ENCODE data around the gene CHRDL1. TPM values are rescaled to one million over a fixed set of nuclear protein-coding genes. Genes with fewer than 3 reads are reported as not detected.
"Not testable (repeated sequence)": the region's sequence is repeated elsewhere in the genome, so short reads cannot be mapped to it uniquely, and the experiment has no call there.

CHRDL1 gene
- total RNA-seq (2012; rRNA removed) = 4.6 and 8.3 TPM in 2 replicates

- no peaks in the 10 kb centered on the region for H3K36me3 ChIP-seq (ENCODE audit: insufficient read depth, low read length)
- H3K4me1 ChIP-seq (ENCODE audit: control insufficient read depth, insufficient read depth, low read length) = no peaks in the 10 kb centered on the region
- peak within 1 kb of the TSS; percentile 20 for H3K4me2 ChIP-seq (ENCODE audit: low read length)
- H3K9me3 ChIP-seq (replicated peaks; ENCODE audit: low read length) = no peaks in the 10 kb centered on the region
- no peak within 1 kb of the TSS for H3K9ac ChIP-seq (ENCODE audit: low read depth, low read length)
- H3K27me3 ChIP-seq (ENCODE audit: control insufficient read depth, insufficient read depth, low read length) = peaks cover 55% of the 10 kb centered on the region
- H3K4me3 ChIP-seq (ENCODE audit: low read length) = no peak within 1 kb of the TSS
These were observed at the start of gene CHRDL1 for GRCh38 chrX:110795645-110796406. CHRDL1 (minus strand) TSS chrX:110795817; CDS start chrX:110792181, 3,636 bp downstream.

GRCh38 chrX:110836982-110837381 lies 41.4 kb upstream of the CHRDL1 start:
- no peak overlapping the region for H3K9ac ChIP-seq (ENCODE audit: low read depth, low read length)
- no peaks in the 10 kb centered on the region for H3K36me3 ChIP-seq (ENCODE audit: insufficient read depth, low read length)
- H3K9me3 ChIP-seq (replicated peaks; ENCODE audit: low read length) = no peaks in the 10 kb centered on the region
- peaks cover 46% of the 10 kb centered on the region for H3K27me3 ChIP-seq (ENCODE audit: control insufficient read depth, insufficient read depth, low read length)
- H3K4me1 ChIP-seq (ENCODE audit: control insufficient read depth, insufficient read depth, low read length) = no peaks in the 10 kb centered on the region
- no peak overlapping the region for H3K4me3 ChIP-seq (ENCODE audit: low read length)
- no peak overlapping the region for H3K4me2 ChIP-seq (ENCODE audit: low read length)

- Histone ChIP-seq H3K4me2 (ENCODE audit: low read length) (no peak overlapping the region), H3K36me3 (ENCODE audit: insufficient read depth, low read length) (no peaks in the 10 kb centered on the region), H3K9me3 (replicated peaks; ENCODE audit: low read length) (no peaks in the 10 kb centered on the region), H3K4me3 (ENCODE audit: low read length) (no peak overlapping the region), H3K4me1 (ENCODE audit: control insufficient read depth, insufficient read depth, low read length) (no peaks in the 10 kb centered on the region), H3K27me3 (ENCODE audit: control insufficient read depth, insufficient read depth, low read length) (peaks cover 41% of the 10 kb centered on the region), H3K9ac (ENCODE audit: low read depth, low read length) (no peak overlapping the region)
These were observed 40.8 kb upstream of the CHRDL1 start for GRCh38 chrX:110836451-110836850.

- Histone ChIP-seq H3K4me2 (ENCODE audit: low read length) (no peak overlapping the region), H3K4me3 (ENCODE audit: low read length) (no peak overlapping the region), H3K27me3 (ENCODE audit: control insufficient read depth, insufficient read depth, low read length) (peaks cover 41% of the 10 kb centered on the region), H3K4me1 (ENCODE audit: control insufficient read depth, insufficient read depth, low read length) (no peaks in the 10 kb centered on the region), H3K9ac (ENCODE audit: low read depth, low read length) (no peak overlapping the region), H3K9me3 (replicated peaks; ENCODE audit: low read length) (no peaks in the 10 kb centered on the region), H3K36me3 (ENCODE audit: insufficient read depth, low read length) (no peaks in the 10 kb centered on the region)
These were observed 40.4 kb upstream of the CHRDL1 start for GRCh38 chrX:110836001-110836400.

GRCh38 chrX:110825972-110826371 lies 30.4 kb upstream of the CHRDL1 start:
- peaks cover 13% of the 10 kb centered on the region for H3K27me3 ChIP-seq (ENCODE audit: control insufficient read depth, insufficient read depth, low read length)
- no peaks in the 10 kb centered on the region for H3K4me1 ChIP-seq (ENCODE audit: control insufficient read depth, insufficient read depth, low read length)
- no peak overlapping the region for H3K9ac ChIP-seq (ENCODE audit: low read depth, low read length)
- H3K36me3 ChIP-seq (ENCODE audit: insufficient read depth, low read length) = no peaks in the 10 kb centered on the region
- H3K9me3 ChIP-seq (replicated peaks; ENCODE audit: low read length) = no peaks in the 10 kb centered on the region
- no peak overlapping the region for H3K4me2 ChIP-seq (ENCODE audit: low read length)
- no peak overlapping the region for H3K4me3 ChIP-seq (ENCODE audit: low read length)

GRCh38 chrX:110816543-110816942 lies 20.9 kb upstream of the CHRDL1 start:
- H3K4me1 ChIP-seq (ENCODE audit: control insufficient read depth, insufficient read depth, low read length); H3K4me2 ChIP-seq (ENCODE audit: low read length); H3K9ac ChIP-seq (ENCODE audit: low read depth, low read length); H3K4me3 ChIP-seq (ENCODE audit: low read length); H3K9me3 ChIP-seq (replicated peaks; ENCODE audit: low read length); H3K36me3 ChIP-seq (ENCODE audit: insufficient read depth, low read length): not testable (repeated sequence)
- H3K27me3 ChIP-seq (ENCODE audit: control insufficient read depth, insufficient read depth, low read length) = peaks cover 14% of the 10 kb centered on the region

GRCh38 chrX:110806145-110806544 lies 10.5 kb upstream of the CHRDL1 start:
- H3K4me1 ChIP-seq (ENCODE audit: control insufficient read depth, insufficient read depth, low read length) = no peaks in the 10 kb centered on the region
- no peaks in the 10 kb centered on the region for H3K36me3 ChIP-seq (ENCODE audit: insufficient read depth, low read length)
- H3K4me2 ChIP-seq (ENCODE audit: low read length) = no peak overlapping the region
- H3K9me3 ChIP-seq (replicated peaks; ENCODE audit: low read length) = no peaks in the 10 kb centered on the region
- peaks cover 24% of the 10 kb centered on the region for H3K27me3 ChIP-seq (ENCODE audit: control insufficient read depth, insufficient read depth, low read length)
- H3K9ac ChIP-seq (ENCODE audit: low read depth, low read length) = no peak overlapping the region
- H3K4me3 ChIP-seq (ENCODE audit: low read length) = no peak overlapping the region

- H3K4me3 ChIP-seq (ENCODE audit: low read length) = no peak overlapping the region
- H3K9me3 ChIP-seq (replicated peaks; ENCODE audit: low read length) = no peaks in the 10 kb centered on the region
- no peaks in the 10 kb centered on the region for H3K4me1 ChIP-seq (ENCODE audit: control insufficient read depth, insufficient read depth, low read length)
- H3K27me3 ChIP-seq (ENCODE audit: control insufficient read depth, insufficient read depth, low read length) = peaks cover 23% of the 10 kb centered on the region
- no peak overlapping the region for H3K4me2 ChIP-seq (ENCODE audit: low read length)
- H3K9ac ChIP-seq (ENCODE audit: low read depth, low read length) = no peak overlapping the region
- H3K36me3 ChIP-seq (ENCODE audit: insufficient read depth, low read length) = no peaks in the 10 kb centered on the region
These were observed 9.7 kb upstream of the CHRDL1 start for GRCh38 chrX:110805303-110805702.

- Histone ChIP-seq H3K36me3 (ENCODE audit: insufficient read depth, low read length) (no peaks in the 10 kb centered on the region), H3K9me3 (replicated peaks; ENCODE audit: low read length) (no peaks in the 10 kb centered on the region), H3K27me3 (ENCODE audit: control insufficient read depth, insufficient read depth, low read length) (peaks cover 23% of the 10 kb centered on the region), H3K4me2 (ENCODE audit: low read length) (no peak overlapping the region), H3K4me1 (ENCODE audit: control insufficient read depth, insufficient read depth, low read length) (no peaks in the 10 kb centered on the region), H3K9ac (ENCODE audit: low read depth, low read length) (no peak overlapping the region), H3K4me3 (ENCODE audit: low read length) (no peak overlapping the region)
These were observed 8.8 kb upstream of the CHRDL1 start for GRCh38 chrX:110804446-110804845.

GRCh38 chrX:110803506-110803905 lies 7.9 kb upstream of the CHRDL1 start:
- Histone ChIP-seq H3K9ac (ENCODE audit: low read depth, low read length) (no peak overlapping the region), H3K9me3 (replicated peaks; ENCODE audit: low read length) (no peaks in the 10 kb centered on the region), H3K4me2 (ENCODE audit: low read length) (no peak overlapping the region), H3K4me3 (ENCODE audit: low read length) (no peak overlapping the region), H3K4me1 (ENCODE audit: control insufficient read depth, insufficient read depth, low read length) (no peaks in the 10 kb centered on the region), H3K27me3 (ENCODE audit: control insufficient read depth, insufficient read depth, low read length) (peaks cover 27% of the 10 kb centered on the region), H3K36me3 (ENCODE audit: insufficient read depth, low read length) (no peaks in the 10 kb centered on the region)

- no peak overlapping the region for H3K4me3 ChIP-seq (ENCODE audit: low read length)
- H3K36me3 ChIP-seq (ENCODE audit: insufficient read depth, low read length) = no peaks in the 10 kb centered on the region
- H3K4me2 ChIP-seq (ENCODE audit: low read length) = no peak overlapping the region
- H3K4me1 ChIP-seq (ENCODE audit: control insufficient read depth, insufficient read depth, low read length) = no peaks in the 10 kb centered on the region
- H3K27me3 ChIP-seq (ENCODE audit: control insufficient read depth, insufficient read depth, low read length) = peaks cover 50% of the 10 kb centered on the region
- H3K9ac ChIP-seq (ENCODE audit: low read depth, low read length) = no peak overlapping the region
- H3K9me3 ChIP-seq (replicated peaks; ENCODE audit: low read length) = no peaks in the 10 kb centered on the region
These were observed 735 bp upstream of the CHRDL1 start for GRCh38 chrX:110796407-110796697.

GRCh38 chrX:110794601-110795000 lies 1.0 kb downstream of the CHRDL1 start:
- H3K9me3 ChIP-seq (replicated peaks; ENCODE audit: low read length) = no peaks in the 10 kb centered on the region
- H3K9ac ChIP-seq (ENCODE audit: low read depth, low read length) = no peak overlapping the region
- H3K27me3 ChIP-seq (ENCODE audit: control insufficient read depth, insufficient read depth, low read length) = peaks cover 60% of the 10 kb centered on the region
- no peaks in the 10 kb centered on the region for H3K4me1 ChIP-seq (ENCODE audit: control insufficient read depth, insufficient read depth, low read length)
- H3K4me3 ChIP-seq (ENCODE audit: low read length) = no peak overlapping the region
- no peak overlapping the region for H3K4me2 ChIP-seq (ENCODE audit: low read length)
- no peaks in the 10 kb centered on the region for H3K36me3 ChIP-seq (ENCODE audit: insufficient read depth, low read length)
